Endothelial cell of umbilical vein (primary cell): ENCODE data around the gene FTCDNL1. TPM values are rescaled to one million over a fixed set of nuclear protein-coding genes. Genes with fewer than 3 reads are reported as not detected.

Experiments
- BruUV-seq: library from RNA; stranded (reverse); fragments of 400-500 nt; replicated peaks from 2 replicates; lab custom pipeline; 2021; lab: Mats Ljungman, UMichigan
- CTCF ChIA-PET: fragments of 300-600, 350-600 bp; sonication (Branson Sonifier 250); formaldehyde crosslinking; loops from one replicate; lab custom pipeline; 2021; ENCODE audit warnings: antibody characterized with exemption, inconsistent platforms; lab: Charles Lee
- POLR2A ChIA-PET: fragments of 300-600, 350-600 bp; sonication (Branson Sonifier 250); formaldehyde crosslinking; loops from one replicate; lab custom pipeline; 2021; ENCODE audit warnings: antibody characterized with exemption, inconsistent platforms; lab: Charles Lee
- DNase-seq: peaks from one replicate; pipeline ENCODE4 v3.0.0-alpha.2; 2011; ENCODE audit warnings: low read depth, low spot score
- FAIRE-seq: peaks from 2 replicates; lab custom pipeline; 2011; peaks lifted over from hg19 to GRCh38; lab: Jason Lieb, UNC
- H2AFZ ChIP-seq: 2 replicates; pipeline ENCODE4 v1.6.0; 2012; ENCODE audit warnings: low read depth, low read length, control low read depth, inconsistent platforms
- H3K27ac ChIP-seq: 2 replicates; pipeline ENCODE4 v1.5.1; 2011; ENCODE audit warnings: low read depth, mild to moderate bottlenecking, control low read depth, low read length, moderate library complexity; ENCODE audit not compliant: insufficient read depth
- H3K27me3 ChIP-seq, 2 experiments: 2 replicates each; pipeline versions ENCODE4 v1.6.0 to v1.6.1; 2011; ENCODE audit warnings: low read length in 2 of 2, mixed read lengths in 1 of 2; ENCODE audit not compliant: control insufficient read depth in 2 of 2, insufficient read depth in 2 of 2
- H3K36me3 ChIP-seq, 2 experiments: 2 replicates in 1 of 2; 3 replicates in 1 of 2; pipeline ENCODE4 v1.5.1; 2011; ENCODE audit warnings: low read length in 2 of 2, mild to moderate bottlenecking in 1 of 2, moderate library complexity in 1 of 2; ENCODE audit not compliant: control insufficient read depth in 2 of 2, insufficient read depth in 2 of 2; ENCODE audit errors: extremely low read depth in 1 of 2
- H3K4me1 ChIP-seq: 3 replicates; pipeline ENCODE4 v1.5.1; 2011; ENCODE audit warnings: mild to moderate bottlenecking, low read length; ENCODE audit not compliant: control insufficient read depth, insufficient read depth; ENCODE audit errors: extremely low read depth
- H3K4me2 ChIP-seq: 2 replicates; pipeline ENCODE4 v1.6.1; 2011; ENCODE audit warnings: low read length, control low read depth, mixed read lengths; ENCODE audit not compliant: insufficient read depth
- H3K4me3 ChIP-seq, 3 experiments: fragments of 200-600 bp in 1 of 3; sonication (generic), shearing (Covaris generic) in 1 of 3; replicated peaks in 1 of 3; 2 replicates each; pipeline ENCODE4 v1.5.1; 2011 to 2016; ENCODE audit warnings: control low read depth in 3 of 3, low read length in 3 of 3, mild to moderate bottlenecking in 2 of 3, inconsistent platforms in 1 of 3, low read depth in 1 of 3, moderate library complexity in 1 of 3; ENCODE audit not compliant: insufficient read depth in 1 of 3
- H3K79me2 ChIP-seq: 2 replicates; pipeline ENCODE4 v1.6.0; 2012; ENCODE audit warnings: low read length, inconsistent platforms; ENCODE audit not compliant: control insufficient read depth, insufficient read depth
- H3K9ac ChIP-seq: replicated peaks from 2 replicates; pipeline ENCODE3; 2011; ENCODE audit warnings: low read length, control low read depth; ENCODE audit not compliant: insufficient read depth; ENCODE audit errors: extremely low read depth
- H3K9me1 ChIP-seq: replicated peaks from 3 replicates; pipeline ENCODE4 v1.6.0; 2011; ENCODE audit warnings: mild to moderate bottlenecking, low read length; ENCODE audit not compliant: control insufficient read depth, insufficient read depth; ENCODE audit errors: extremely low read depth
- H3K9me3 ChIP-seq: replicated peaks from 2 replicates; pipeline ENCODE4 v1.5.1; 2012; ENCODE audit warnings: low read length, inconsistent platforms; ENCODE audit not compliant: control insufficient read depth, insufficient read depth
- H4K20me1 ChIP-seq: replicated peaks from 2 replicates; pipeline ENCODE3; 2011; ENCODE audit warnings: mild to moderate bottlenecking, low read length; ENCODE audit not compliant: control insufficient read depth, insufficient read depth; ENCODE audit errors: extremely low read depth
- EZH2 ChIP-seq: IDR thresholded peaks from 2 replicates; pipeline ENCODE4 v1.6.1; 2012; ENCODE audit warnings: borderline replicate concordance, low read depth, mild to moderate bottlenecking, moderate library complexity, low read length, inconsistent platforms; ENCODE audit not compliant: severe bottlenecking
- FOS ChIP-seq: IDR thresholded peaks from 2 replicates; pipeline ENCODE4 v1.6.1; 2011; ENCODE audit warnings: mild to moderate bottlenecking, low read length, moderate library complexity, borderline replicate concordance; ENCODE audit not compliant: insufficient read depth
- GATA2 ChIP-seq: IDR thresholded peaks from 2 replicates; pipeline ENCODE4 v1.7.0; 2011; ENCODE audit warnings: low read depth, mild to moderate bottlenecking, moderate library complexity, mixed read lengths, low read length; ENCODE audit not compliant: insufficient read length, insufficient read depth
- JUN ChIP-seq: IDR thresholded peaks from 2 replicates; pipeline ENCODE4 v1.6.1; 2011; ENCODE audit warnings: borderline replicate concordance, low read depth; ENCODE audit not compliant: insufficient read length, insufficient read depth
- MYC ChIP-seq: IDR thresholded peaks from one replicate; pipeline ENCODE4 v1.6.1; 2011; ENCODE audit warnings: mild to moderate bottlenecking, low read depth, low read length
- POLR2A ChIP-seq: IDR thresholded peaks from 2 replicates; pipeline ENCODE4 v1.6.1; 2012; ENCODE audit warnings: low read depth, mild to moderate bottlenecking, control low read depth, low read length
- POLR2AphosphoS5 ChIP-seq: IDR thresholded peaks from 2 replicates; pipeline ENCODE4 v1.6.1; 2012; ENCODE audit warnings: low read depth, mild to moderate bottlenecking, control low read depth, low read length, moderate library complexity; ENCODE audit not compliant: insufficient read depth
- dilution Hi-C: fragments of 300-500 bp; cut with MboI; formaldehyde crosslinking; loops from one replicate; pipeline ENCODE4 v1.15.0; 2019; ENCODE audit warnings: low sequenced_read_pairs; ENCODE audit not compliant: extremely low pct_ligation_motif_present
- intact Hi-C: fragments of 100-400 bp; cut with micrococcal nuclease; formaldehyde crosslinking; loops from one replicate; pipeline ENCODE4 v1.10.0; 2022
- polyA plus RNA-seq, 4 experiments: library from polyadenylated mRNA; depleted of rRNA in 3 of 4; stranded (reverse) in 3 of 4; unstranded in 1 of 4; fragments of >200 nt; gene quantifications; 2 replicates each; pipeline versions ENCODE4 v1.2.1 to v1.2.3, GENCODE V29; 2011 to 2012; ENCODE audit warnings: missing spikeins in 1 of 4
- total RNA-seq: library from RNA; stranded (reverse); gene quantifications from 2 replicates; pipeline ENCODE4 v1.2.3, GENCODE V29; 2021
- TF ChIP-seq, protein P1 (sequence below): IDR thresholded peaks from 2 replicates; pipeline ENCODE4 v1.6.1; 2011; ENCODE audit not compliant: insufficient read depth, insufficient read length
- TF ChIP-seq, protein P2 (sequence below), 2 donors: IDR thresholded peaks; 1 replicate in 1 of 2; 2 replicates in 1 of 2; pipeline ENCODE4 v1.5.1; 2011; ENCODE audit warnings: low read length in 2 of 2, mild to moderate bottlenecking in 2 of 2, moderate library complexity in 2 of 2, control low read depth in 1 of 2, inconsistent platforms in 1 of 2, low read depth in 1 of 2; ENCODE audit not compliant: insufficient read depth in 1 of 2; ENCODE audit errors: extremely low read depth in 1 of 2

Gene FTCDNL1
- total and polyA plus RNA-seq, 2 donors (not counting 3 experiments of a cell fraction or from before 2014, with no cell fraction given), result 0.19 to 0.27 TPM

DNA sequence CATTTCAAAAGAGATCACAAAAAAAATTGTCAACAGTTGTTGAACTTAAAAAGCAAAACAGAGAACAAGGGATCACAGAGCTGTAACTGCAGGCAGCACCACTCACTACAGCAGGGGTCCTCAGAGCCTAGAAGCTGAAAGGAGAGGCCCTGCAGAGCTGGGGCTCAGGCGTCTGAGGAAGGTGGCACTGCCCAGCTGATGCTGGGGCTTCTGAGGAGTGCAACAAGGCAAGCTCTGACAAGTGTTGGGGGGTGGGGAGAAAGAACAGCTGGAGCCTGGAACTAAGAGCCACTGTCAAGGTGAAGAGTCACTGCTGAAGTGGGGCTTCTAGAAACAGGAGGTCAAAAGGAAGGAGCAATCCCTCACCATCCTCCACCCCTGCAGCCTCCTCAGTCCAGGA lies 46.2 kb downstream of the FTCDNL1 start:
- ChIA-PET POLR2A (no interaction called here), CTCF (interaction anchor here (1.9 kb wide), 1 partner anchor 65 kb away, joined by 5 read pairs; no protein-coding TSS in a partner anchor)
- Histone ChIP-seq H3K9me1 (no peaks in the 10 kb centered on the region), H3K27ac (no peak overlapping the region), H2AFZ (no peak overlapping the region), H3K27me3 (peaks cover 3 to 4% of the 10 kb centered on the region in 2 experiments), H3K4me2 (no peak overlapping the region), H4K20me1 (no peaks in the 10 kb centered on the region), H3K4me3 (no peak overlapping the region), H3K4me1 (no peaks in the 10 kb centered on the region), H3K36me3 (no peaks in the 10 kb centered on the region), H3K79me2 (no peaks in the 10 kb centered on the region), H3K9ac (no peak overlapping the region), H3K9me3 (no peaks in the 10 kb centered on the region)
- TF ChIP-seq, protein P1, sequence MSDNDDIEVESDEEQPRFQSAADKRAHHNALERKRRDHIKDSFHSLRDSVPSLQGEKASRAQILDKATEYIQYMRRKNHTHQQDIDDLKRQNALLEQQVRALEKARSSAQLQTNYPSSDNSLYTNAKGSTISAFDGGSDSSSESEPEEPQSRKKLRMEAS, result no peak
- TF ChIP-seq POLR2A (no peak), JUN (no peak), FOS (no peak), POLR2AphosphoS5 (no peak), EZH2 (no peak), MYC (no peak), GATA2 (no peak)
- TF ChIP-seq, protein P2, sequence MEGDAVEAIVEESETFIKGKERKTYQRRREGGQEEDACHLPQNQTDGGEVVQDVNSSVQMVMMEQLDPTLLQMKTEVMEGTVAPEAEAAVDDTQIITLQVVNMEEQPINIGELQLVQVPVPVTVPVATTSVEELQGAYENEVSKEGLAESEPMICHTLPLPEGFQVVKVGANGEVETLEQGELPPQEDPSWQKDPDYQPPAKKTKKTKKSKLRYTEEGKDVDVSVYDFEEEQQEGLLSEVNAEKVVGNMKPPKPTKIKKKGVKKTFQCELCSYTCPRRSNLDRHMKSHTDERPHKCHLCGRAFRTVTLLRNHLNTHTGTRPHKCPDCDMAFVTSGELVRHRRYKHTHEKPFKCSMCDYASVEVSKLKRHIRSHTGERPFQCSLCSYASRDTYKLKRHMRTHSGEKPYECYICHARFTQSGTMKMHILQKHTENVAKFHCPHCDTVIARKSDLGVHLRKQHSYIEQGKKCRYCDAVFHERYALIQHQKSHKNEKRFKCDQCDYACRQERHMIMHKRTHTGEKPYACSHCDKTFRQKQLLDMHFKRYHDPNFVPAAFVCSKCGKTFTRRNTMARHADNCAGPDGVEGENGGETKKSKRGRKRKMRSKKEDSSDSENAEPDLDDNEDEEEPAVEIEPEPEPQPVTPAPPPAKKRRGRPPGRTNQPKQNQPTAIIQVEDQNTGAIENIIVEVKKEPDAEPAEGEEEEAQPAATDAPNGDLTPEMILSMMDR (IDR thresholded peaks at IDR 0.05; ENCODE audit: extremely low read depth in 1 of 2, insufficient read depth in 1 of 2, low read depth in 1 of 2, low read length in 2 of 2), result no peak
- dilution Hi-C loops, result no loop called here
- FAIRE-seq, result no peak
- BruUV-seq, result no TSS peak
- no peak for DNase-seq
- intact Hi-C loops, result no loop called here
